GM18526 (cell line): ENCODE results near the gene ARFRP1.

Experiments
- POLR2A ChIP-seq: IDR thresholded peaks from 3 replicates; pipeline ENCODE4 v1.6.1; 2011; ENCODE audit not compliant: insufficient read length; ENCODE audit errors: extremely low read depth

ARFRP1 gene

GRCh38 chr20:63714858-63715257, 7.1 kb upstream of the ARFRP1 start:
- TF ChIP-seq POLR2A: no peak

GRCh38 chr20:63712191-63712590, 4.4 kb upstream of the ARFRP1 start:
- no peak for TF ChIP-seq POLR2A

- TF ChIP-seq POLR2A: no peak
Observed at GRCh38 chr20:63711085-63711645, 3.4 kb upstream of the ARFRP1 start.

GRCh38 chr20:63709149-63709527, 1.4 kb upstream of the ARFRP1 start:
- no peak for TF ChIP-seq POLR2A

- TF ChIP-seq POLR2A: no peak
Observed at GRCh38 chr20:63708301-63709148, 749 bp upstream of the ARFRP1 start.

- TF ChIP-seq POLR2A: no peak
Observed at GRCh38 chr20:63706852-63707557, 771 bp downstream of the ARFRP1 start.

- no peak for TF ChIP-seq POLR2A
Observed at GRCh38 chr20:63706027-63706695, 1.6 kb downstream of the ARFRP1 start.

- TF ChIP-seq POLR2A: no peak
Observed at GRCh38 chr20:63705232-63706026, 2.3 kb downstream of the ARFRP1 start.

- TF ChIP-seq POLR2A: no peak
Observed at GRCh38 chr20:63704749-63705117, 3.0 kb downstream of the ARFRP1 start.

- no peak for TF ChIP-seq POLR2A
Observed at GRCh38 chr20:63703976-63704748, 3.6 kb downstream of the ARFRP1 start.

GRCh38 chr20:63703471-63703975, 4.3 kb downstream of the ARFRP1 start:
- no peak for TF ChIP-seq POLR2A

GRCh38 chr20:63702751-63703470, 4.9 kb downstream of the ARFRP1 start:
- TF ChIP-seq POLR2A: no peak

GRCh38 chr20:63702036-63702665, 5.6 kb downstream of the ARFRP1 start:
- no peak for TF ChIP-seq POLR2A
